CD4-positive, alpha-beta T cell treated with Interferon gamma for 1 hour (primary cell): ENCODE results near the gene CLEC18B.
"Not testable (repeated sequence)": the region's sequence is repeated elsewhere in the genome, so short reads cannot be mapped to it uniquely, and the experiment has no call there.

ENCODE experiments used
- DNase-seq: peaks from one replicate; pipeline ENCODE4 v3.0.0-alpha.2; 2020

The CLEC18B gene

DNA sequence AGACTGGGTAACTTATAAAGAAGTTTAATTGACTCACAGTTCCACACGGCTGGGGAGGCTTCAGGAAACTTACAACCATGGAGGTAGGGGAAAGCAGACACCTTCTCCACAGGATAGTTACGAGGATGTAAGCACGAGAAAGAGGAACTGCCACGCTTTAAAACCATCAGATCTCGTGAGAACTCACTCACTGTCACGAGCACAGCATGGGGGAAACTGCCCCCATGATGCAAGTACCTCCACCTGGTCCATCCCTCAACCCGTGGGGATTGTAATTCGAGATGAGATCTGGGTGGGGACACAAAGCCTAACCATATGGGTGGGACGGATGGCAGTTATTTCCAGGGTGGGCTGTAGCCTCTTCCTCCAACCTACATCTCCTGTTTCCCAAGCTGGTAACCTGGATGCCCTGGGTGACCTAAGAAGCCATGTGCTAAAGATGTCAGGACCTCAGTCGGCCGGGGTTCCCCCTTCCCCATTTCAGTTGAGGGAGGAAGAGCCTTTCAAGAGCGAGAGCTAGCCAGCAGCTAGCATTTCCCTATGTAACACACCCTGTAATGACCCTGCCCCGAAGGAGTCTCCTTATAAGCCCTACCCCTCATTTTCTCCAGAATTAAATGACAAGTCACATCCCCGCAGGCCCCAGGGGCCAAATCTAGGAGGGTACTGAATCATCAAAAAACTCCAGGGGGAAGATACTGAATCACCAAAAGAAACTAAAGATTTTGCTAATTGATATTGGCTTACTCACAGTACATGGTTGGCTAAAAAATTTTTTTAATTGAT, 16.9 kb downstream of the CLEC18B start:
- not testable (repeated sequence) for DNase-seq

GRCh38 chr16:74400238-74400637, 21.0 kb downstream of the CLEC18B start:
- not testable (repeated sequence) for DNase-seq

DNA sequence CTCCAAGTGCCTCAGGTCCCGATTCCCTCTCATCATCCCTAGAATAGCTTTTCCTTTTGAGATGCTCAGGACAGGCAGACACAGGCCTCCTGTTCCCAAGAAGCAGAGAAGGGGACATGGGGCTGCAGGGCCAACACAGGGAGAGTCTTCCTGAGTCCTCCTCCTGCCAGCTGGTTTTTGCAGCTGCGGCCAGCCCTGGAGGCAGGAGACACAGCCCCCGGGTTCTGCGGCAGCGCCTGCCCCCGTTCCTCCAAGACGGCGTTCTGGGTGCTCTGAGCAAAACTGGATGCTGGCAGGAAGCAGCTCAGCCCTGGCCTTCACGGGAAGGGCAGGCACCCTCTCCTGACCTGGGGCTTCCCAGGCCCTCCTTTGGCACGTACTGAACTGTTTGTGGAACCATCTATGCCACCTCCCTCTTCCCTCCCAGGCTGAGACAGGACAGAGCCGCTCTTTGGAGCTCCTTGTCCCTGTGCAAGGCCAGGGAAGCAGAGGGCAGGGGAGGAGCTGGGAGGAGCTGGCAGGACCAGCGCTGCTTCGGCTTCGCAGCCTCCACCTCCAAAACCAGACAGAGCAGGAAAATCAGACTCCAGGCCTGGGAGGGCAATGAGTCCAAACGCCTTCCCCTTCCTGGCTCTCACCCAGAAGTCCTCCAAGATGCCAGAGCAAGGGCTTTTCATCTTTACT, 22.9 kb downstream of the CLEC18B start:
- DNase-seq = not testable (repeated sequence)

DNA sequence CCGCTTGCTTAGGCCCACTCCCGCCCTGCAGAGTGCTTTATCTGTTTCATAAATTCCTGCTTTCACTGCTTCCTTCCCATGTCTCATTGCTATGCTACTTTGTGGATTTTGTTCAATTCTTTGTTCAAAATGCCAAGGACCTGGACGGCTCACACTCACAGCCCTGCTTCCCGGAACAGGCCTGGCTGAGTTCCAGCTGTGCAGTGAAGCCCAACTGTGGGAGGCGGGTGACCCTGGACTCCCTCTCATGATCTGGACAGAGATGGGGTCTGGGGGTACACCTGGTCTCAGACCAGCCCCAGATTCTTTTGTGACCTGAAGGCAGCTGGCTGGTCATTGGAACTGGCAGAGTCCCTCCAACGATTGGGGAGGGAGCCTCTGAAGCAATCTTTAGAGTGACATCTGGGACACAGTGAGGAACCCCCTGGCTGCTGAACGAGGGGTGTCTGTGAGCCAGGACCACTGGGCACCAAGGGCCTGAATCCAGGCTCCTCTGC, 24.7 kb downstream of the CLEC18B start:
- DNase-seq = not testable (repeated sequence)

DNA sequence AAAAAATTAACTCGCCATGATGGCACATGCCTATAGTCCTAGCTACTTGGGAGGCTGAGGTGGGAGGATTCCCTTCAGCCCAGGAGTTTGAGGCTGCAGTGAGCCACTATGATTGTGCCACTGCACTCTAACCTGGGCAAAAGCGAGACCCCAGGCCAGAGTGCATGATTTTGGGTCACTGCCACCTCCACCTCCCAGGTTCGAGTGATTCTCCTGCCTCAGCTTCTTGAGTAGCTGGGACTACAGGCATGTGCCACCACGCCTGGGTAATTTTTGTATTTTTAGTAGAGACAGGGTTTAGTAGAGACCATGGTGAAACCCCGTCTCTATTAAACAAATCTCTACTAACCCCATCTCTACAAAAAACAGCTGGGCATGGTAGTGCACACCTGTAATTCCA, 26.7 kb downstream of the CLEC18B start:
- DNase-seq = not testable (repeated sequence)

DNA sequence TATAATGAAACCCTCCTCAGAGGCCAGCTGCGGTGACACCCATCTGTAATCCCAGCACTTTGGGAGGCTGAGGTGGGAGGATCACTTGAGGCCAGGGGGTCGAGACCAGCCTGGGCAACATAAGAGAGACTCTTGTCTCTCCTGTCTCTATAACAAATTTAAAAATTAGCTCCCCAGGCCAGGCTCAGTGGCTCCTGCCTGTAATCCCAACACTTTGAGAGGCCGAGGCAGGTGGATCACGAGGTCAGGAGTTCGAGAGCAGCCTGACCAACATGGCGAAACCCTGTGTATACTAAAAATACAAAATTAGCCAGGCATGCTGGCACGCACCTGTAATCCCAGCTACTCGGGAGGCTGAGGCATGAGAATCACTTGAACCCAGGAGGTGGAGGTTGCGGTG, 27.1 kb downstream of the CLEC18B start:
- not testable (repeated sequence) for DNase-seq

GRCh38 chr16:74391454-74392050, 29.7 kb downstream of the CLEC18B start:
- DNase-seq = not testable (repeated sequence)

DNA sequence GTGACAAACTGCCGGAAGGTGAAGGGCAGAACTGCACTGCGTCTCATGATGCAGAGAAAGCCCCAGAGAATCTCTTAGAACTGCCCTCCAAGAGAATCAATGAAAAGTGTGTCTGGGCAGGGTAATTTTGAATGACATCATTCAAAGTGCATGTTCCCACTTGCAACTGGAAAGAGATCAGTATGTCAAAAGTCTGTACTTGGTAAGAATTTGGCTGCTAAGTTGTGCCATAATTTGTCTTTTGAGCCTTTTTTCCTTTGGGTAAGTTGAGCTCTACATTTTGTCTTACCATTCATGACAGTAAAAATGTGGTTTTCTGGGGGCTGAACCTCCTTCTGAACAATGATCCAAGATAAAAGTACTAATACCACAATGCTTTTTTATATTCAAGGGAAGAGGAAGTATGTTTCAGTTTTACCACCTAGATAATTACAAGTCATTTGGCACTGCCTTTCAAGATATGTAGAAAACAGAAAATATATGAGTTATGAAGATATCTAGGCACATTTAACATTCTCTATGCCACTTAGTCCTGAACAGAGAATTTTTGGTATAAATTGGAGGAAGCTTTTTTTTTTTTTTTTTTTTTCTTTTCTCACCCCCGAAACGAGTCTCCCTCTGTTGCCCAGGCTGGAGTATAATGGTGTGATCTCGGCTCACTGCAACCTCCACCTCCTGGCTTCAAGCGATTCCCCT, 38.8 kb downstream of the CLEC18B start:
- not testable (repeated sequence) for DNase-seq

DNA sequence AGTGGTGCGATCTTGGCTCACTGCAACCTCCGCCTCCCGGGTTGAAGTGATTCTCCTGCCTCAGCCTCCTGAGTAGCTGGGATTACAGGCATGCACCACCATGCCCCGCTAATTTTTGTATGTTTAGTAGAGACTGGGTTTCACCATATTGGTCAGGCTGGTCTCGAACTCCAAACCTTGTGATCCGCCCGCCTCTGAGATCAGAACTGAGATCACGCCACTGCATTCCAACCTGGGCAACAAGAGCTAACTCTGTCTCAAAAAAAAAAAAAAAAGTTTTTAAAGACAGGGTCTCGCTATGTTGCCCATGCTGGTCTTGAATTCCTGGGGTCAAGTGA, 47.5 kb downstream of the CLEC18B start:
- DNase-seq = not testable (repeated sequence)

DNA sequence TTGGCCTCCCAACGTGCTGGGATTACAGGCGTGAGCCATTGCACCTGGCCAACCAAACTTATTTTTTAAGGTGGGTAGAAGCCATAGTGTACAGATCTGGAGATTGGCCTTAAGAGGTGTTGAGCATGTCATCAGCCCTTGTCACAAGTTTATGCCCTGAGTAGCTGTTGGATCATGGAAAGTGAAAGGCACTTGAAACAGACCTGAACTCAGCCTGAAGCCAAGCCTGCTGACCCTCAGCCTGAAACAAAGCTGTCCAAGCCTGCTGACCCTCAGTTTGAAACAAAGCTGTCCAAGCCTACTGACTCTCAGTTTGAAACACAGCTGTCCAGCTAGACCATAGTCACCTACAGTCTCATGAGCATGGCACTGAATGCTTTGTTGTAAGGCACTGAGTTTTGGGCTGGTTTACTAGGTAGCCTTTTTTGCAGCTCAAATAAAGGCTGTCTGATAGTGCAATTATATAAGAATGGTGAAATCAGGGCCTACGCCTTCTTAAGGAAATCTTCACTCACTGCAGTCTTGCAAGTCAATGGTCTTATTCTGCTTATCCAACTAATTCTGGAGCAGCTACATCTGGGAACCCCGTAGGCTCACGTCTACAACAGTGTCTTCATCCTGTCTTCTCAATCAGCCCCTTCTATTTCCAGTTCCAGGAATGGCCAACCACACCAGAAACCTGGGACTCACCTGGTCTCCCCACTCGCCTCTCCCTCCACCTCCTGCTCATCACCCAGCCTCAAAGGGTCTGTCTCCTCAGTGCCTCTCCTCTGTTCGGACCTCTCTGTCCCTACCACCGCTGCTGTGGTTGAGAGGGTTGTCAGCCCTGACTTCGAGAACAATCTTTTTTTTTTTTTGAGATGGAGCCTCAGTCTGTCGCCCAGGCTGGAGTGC, 48.1 kb downstream of the CLEC18B start:
- no peak for DNase-seq

DNA sequence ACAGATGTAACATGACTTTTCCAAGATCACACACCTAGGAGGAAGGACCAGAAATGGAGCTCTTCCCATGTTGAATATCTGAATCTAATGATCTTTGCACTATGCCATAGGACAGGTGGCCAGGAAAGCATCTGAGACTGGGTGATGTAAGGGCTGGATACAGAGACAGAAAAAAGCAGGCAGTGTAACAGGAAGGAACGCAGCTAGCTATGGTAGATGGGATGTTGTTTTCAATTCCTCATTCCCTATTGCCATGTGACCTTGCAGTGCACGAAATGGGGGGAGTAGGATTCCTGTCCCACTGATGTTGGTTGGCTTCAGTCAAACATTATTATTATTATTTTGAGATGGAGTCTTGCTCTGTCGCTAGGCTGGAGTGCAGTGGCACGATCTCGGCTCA, 48.9 kb downstream of the CLEC18B start:
- no peak for DNase-seq

- not testable (repeated sequence) for DNase-seq
Measured at GRCh38 chr16:74370338-74371135, 50.7 kb downstream of the CLEC18B start.

GRCh38 chr16:74368002-74368911, 53.0 kb downstream of the CLEC18B start:
- DNase-seq = peak; percentile 96

DNA sequence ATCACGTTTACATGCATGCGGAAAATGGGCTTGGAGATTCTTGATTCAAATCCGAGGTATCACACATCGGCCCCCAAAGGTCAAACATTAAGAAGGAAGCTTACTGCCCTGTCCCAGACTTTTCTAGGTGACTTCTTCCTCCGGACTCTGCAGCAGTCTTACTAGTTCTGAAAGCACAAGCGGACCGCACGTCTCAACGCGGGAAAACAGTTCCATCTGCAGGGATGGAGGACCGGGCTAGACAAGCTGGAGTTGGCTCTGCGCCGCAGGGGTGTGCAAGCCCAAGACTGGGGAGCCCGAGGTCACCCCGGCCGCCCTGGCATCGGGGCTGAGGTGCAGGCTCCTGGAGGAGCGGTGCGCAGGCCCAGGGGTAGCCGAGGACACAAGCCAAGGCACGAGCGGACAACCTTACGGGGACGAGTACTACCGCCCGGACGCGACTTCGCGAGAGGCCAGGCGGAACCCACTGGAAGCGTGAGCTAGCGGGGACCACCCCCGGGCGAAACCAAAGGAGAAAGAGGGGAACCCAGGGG, 53.7 kb downstream of the CLEC18B start:
- DNase-seq = not testable (repeated sequence)

DNA sequence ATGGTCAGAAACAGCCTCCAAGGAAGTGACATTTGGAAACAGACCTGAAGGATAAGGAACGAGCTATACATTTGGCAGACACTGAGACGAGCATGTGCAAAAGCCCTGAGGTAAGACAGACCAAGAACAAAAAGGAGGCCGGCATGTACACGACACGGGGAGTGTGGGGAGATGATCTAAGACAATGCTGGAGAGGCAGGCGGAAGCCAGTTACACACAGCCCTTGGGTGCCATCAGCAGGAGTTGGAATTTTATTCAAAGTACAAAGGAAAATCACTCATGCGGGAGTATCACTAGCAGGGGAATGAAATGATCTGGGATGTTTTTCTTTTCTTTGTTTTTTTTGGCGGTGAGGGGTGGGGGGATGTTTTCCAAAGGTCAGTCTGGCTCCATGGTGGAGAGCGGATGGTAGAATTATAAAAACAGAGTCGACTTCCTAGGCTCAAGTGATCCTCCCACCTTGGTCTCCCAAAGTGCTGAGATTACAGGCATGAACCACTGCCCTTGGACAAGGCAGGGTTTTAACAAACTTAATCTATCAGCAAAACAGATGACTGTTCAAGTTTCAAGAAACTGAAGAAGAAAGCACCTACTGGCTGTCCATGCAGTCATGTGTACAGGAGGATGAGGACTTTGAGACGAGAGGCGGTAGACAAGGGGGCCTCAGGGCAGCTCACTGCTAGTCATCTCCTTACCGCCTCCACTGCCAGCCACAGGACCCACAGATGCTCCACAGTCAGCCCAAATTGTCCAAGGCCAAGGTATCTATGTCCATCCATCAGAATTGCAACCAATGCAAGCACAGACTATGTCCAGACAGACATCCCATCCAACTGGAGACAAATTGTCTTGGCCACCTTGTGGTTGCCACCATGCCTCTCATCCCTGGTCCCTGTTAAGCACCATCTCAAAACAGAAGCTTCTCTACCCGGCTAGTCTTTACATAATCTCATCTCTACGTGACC, 59.4 kb downstream of the CLEC18B start:
- DNase-seq = not testable (repeated sequence)
